GM13976 (cell line): Measurements from ENCODE around the gene PIGO.

Experiments
- DNase-seq: peaks from one replicate; pipeline ENCODE4 v3.0.0; 2012; ENCODE audit warnings: low spot score
- in situ Hi-C: fragments of 300-500 bp; cut with MboI; formaldehyde crosslinking; loops from one replicate; pipeline ENCODE4 v1.12.0; 2022; ENCODE audit warnings: low sequenced_read_pairs, mixed read lengths, inconsistent platforms; ENCODE audit not compliant: unreplicated experiment
- TF ChIP-seq, protein P1 (sequence below): IDR thresholded peaks from 2 replicates; pipeline ENCODE4 v1.5.1; 2012; ENCODE audit warnings: borderline replicate concordance, mild to moderate bottlenecking; ENCODE audit not compliant: insufficient read depth; ENCODE audit errors: extremely low read depth, missing control alignments, control extremely low read depth

PIGO gene

DNA sequence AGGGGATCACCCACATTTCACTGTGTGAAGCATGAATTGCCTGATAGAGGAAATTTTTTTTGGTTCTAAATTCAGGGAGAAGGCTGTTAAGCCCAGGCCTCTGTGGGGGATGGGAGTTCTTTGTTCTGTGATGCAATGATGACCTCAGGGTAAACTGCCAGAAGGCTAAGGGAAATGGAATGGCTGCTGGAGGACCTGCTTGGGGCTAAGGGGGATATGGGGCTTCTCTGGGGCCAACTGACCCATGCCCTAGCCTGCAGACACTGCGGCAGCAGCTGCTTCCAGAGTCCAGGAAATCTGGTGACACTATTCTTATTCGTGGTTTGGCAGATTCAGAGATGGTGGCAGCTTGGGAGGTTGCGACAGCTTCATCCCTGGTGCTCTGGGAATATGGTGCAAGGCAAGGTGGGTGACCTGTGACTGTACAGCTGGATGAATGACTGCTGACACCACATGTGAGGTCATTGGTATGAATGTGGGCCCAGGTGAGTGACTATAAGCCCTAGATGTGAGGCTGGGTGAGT is 54.2 kb downstream of the PIGO start:
- in situ Hi-C loops, result loop anchor here (10.0 kb wide), 1 partner anchor 137 kb away; no protein-coding TSS in a partner anchor
- TF ChIP-seq, protein P1, sequence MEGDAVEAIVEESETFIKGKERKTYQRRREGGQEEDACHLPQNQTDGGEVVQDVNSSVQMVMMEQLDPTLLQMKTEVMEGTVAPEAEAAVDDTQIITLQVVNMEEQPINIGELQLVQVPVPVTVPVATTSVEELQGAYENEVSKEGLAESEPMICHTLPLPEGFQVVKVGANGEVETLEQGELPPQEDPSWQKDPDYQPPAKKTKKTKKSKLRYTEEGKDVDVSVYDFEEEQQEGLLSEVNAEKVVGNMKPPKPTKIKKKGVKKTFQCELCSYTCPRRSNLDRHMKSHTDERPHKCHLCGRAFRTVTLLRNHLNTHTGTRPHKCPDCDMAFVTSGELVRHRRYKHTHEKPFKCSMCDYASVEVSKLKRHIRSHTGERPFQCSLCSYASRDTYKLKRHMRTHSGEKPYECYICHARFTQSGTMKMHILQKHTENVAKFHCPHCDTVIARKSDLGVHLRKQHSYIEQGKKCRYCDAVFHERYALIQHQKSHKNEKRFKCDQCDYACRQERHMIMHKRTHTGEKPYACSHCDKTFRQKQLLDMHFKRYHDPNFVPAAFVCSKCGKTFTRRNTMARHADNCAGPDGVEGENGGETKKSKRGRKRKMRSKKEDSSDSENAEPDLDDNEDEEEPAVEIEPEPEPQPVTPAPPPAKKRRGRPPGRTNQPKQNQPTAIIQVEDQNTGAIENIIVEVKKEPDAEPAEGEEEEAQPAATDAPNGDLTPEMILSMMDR, result no peak
- DNase-seq, result no peak
